SK-N-SH (cell line): ENCODE results near the gene USP2. TPM values are rescaled to one million over a fixed set of nuclear protein-coding genes. Genes with fewer than 3 reads are reported as not detected.

Source experiments
- CTCF ChIA-PET: fragments of 300-600, 350-600 bp; formaldehyde crosslinking; extraction: SDS; loops from one replicate; lab custom pipeline; 2021; lab: Yijun Ruan, JAX
- POLR2A ChIA-PET: fragments of 350-600 bp; sonication (Branson Sonifier 250); formaldehyde crosslinking; extraction: SDS; loops from one replicate; lab custom pipeline; 2020; ENCODE audit warnings: antibody characterized with exemption, inconsistent platforms; lab: Yijun Ruan, JAX
- DNase-seq: peaks from one replicate; pipeline ENCODE4 v3.0.0; 2012
- H2AFZ ChIP-seq: fragments of 200-600 bp; sonication (generic); 2 replicates; pipeline ENCODE4 v1.8.1; 2016; ENCODE audit warnings: antibody characterized with exemption, mild to moderate bottlenecking, low read depth
- H3F3A ChIP-seq: fragments of 200-600 bp; sonication (generic); replicated peaks from 2 replicates; pipeline ENCODE3; 2016; ENCODE audit warnings: antibody characterized with exemption, mild to moderate bottlenecking; ENCODE audit not compliant: insufficient read depth
- H3K27ac ChIP-seq, 2 experiments: fragments of 200-500 bp in 1 of 2; fragments of 200-600 bp in 1 of 2; sonication (Bioruptor generic) in 1 of 2; sonication (generic), shearing (Covaris generic) in 1 of 2; 2 replicates each; pipeline versions ENCODE4 v1.5.1 to v1.6.1; 2014 to 2016; ENCODE audit warnings: low read depth in 2 of 2, inconsistent platforms in 1 of 2, low read length in 1 of 2, mild to moderate bottlenecking in 1 of 2, mixed read lengths in 1 of 2
- H3K27me3 ChIP-seq: fragments of 200-600 bp; sonication (generic), shearing (Covaris generic); 2 replicates; pipeline ENCODE4 v1.6.1; 2016; ENCODE audit warnings: mixed run types; ENCODE audit not compliant: insufficient read depth
- H3K36me3 ChIP-seq, 2 experiments: fragments of 200-500 bp in 1 of 2; fragments of 200-600 bp in 1 of 2; sonication (Bioruptor generic) in 1 of 2; sonication (generic) in 1 of 2; replicated peaks in 1 of 2; 2 replicates each; pipeline versions ENCODE3 to v1.5.1; 2014 to 2016; ENCODE audit warnings: low read length in 1 of 2, mild to moderate bottlenecking in 1 of 2; ENCODE audit not compliant: insufficient read depth in 2 of 2, control insufficient read depth in 1 of 2
- H3K4me1 ChIP-seq, 2 experiments: fragments of 200-500 bp in 1 of 2; fragments of 200-600 bp in 1 of 2; sonication (Bioruptor generic) in 1 of 2; sonication (generic), shearing (Covaris generic) in 1 of 2; 2 replicates each; pipeline versions ENCODE4 v1.5.1 to v1.6.1; 2014 to 2016; ENCODE audit warnings: low read depth in 1 of 2, low read length in 1 of 2, mixed run types in 1 of 2; ENCODE audit not compliant: insufficient read depth in 2 of 2, control insufficient read depth in 1 of 2
- H3K4me2 ChIP-seq: fragments of 200-600 bp; sonication (generic), shearing (Covaris generic); 2 replicates; pipeline ENCODE4 v1.6.1; 2017; ENCODE audit warnings: mixed run types
- H3K4me3 ChIP-seq, 2 experiments: fragments of 200-500 bp in 1 of 2; fragments of 200-600 bp in 1 of 2; sonication (Bioruptor generic) in 1 of 2; sonication (generic), shearing (Covaris generic) in 1 of 2; 2 replicates each; pipeline versions ENCODE4 v1.5.1 to v1.8.1; 2014 to 2016; ENCODE audit warnings: low read depth in 2 of 2, inconsistent platforms in 1 of 2, low read length in 1 of 2, mild to moderate bottlenecking in 1 of 2, mixed read lengths in 1 of 2, moderate library complexity in 1 of 2
- H3K79me2 ChIP-seq: fragments of 200-600 bp; sonication (generic); 2 replicates; pipeline ENCODE4 v1.8.1; 2017; ENCODE audit warnings: mild to moderate bottlenecking; ENCODE audit not compliant: insufficient read depth
- H3K9ac ChIP-seq: fragments of 200-600 bp; sonication (generic); 2 replicates; pipeline ENCODE4 v1.6.1; 2017; ENCODE audit warnings: mixed run types
- H3K9me2 ChIP-seq: fragments of 200-600 bp; sonication (generic); 2 replicates; pipeline ENCODE4 v1.6.1; 2017; ENCODE audit warnings: mixed run types
- H3K9me3 ChIP-seq: fragments of 200-600 bp; sonication (generic); 2 replicates; pipeline ENCODE4 v1.6.1; 2017; ENCODE audit warnings: mixed run types, mild to moderate bottlenecking, moderate library complexity
- H4K20me1 ChIP-seq: fragments of 200-600 bp; sonication (generic); 2 replicates; pipeline ENCODE4 v1.6.1; 2017; ENCODE audit warnings: mild to moderate bottlenecking, mixed run types; ENCODE audit not compliant: insufficient read depth
- CHD2 ChIP-seq: fragments of 150-350 bp; IDR thresholded peaks from 2 replicates; pipeline ENCODE4 v1.6.1; 2018; ENCODE audit warnings: low read length; ENCODE audit not compliant: partially characterized antibody
- CTCF ChIP-seq: fragments of 200-600 bp; sonication (generic); IDR thresholded peaks from 2 replicates; pipeline ENCODE4 v1.6.1; 2017; ENCODE audit warnings: antibody characterized with exemption, mild to moderate bottlenecking, moderate library complexity
- FOSL2 ChIP-seq: IDR thresholded peaks from 2 replicates; pipeline ENCODE4 v1.4.0; 2012; ENCODE audit warnings: low read depth, mild to moderate bottlenecking, moderate library complexity, borderline replicate concordance
- GABPA ChIP-seq: IDR thresholded peaks from 2 replicates; pipeline ENCODE4 v1.4.0; 2012; ENCODE audit warnings: low read depth, mild to moderate bottlenecking
- GATA2 ChIP-seq: sonication (generic); formaldehyde crosslinking; IDR thresholded peaks from 2 replicates; pipeline ENCODE4 v1.5.0; 2020; ENCODE audit warnings: mild to moderate bottlenecking, missing genetic modification reagents
- JUND ChIP-seq: IDR thresholded peaks from 2 replicates; pipeline ENCODE4 v1.4.0; 2012
- MAX ChIP-seq: IDR thresholded peaks from 2 replicates; pipeline ENCODE4 v1.4.0; 2012; ENCODE audit warnings: low read depth
- PBX3 ChIP-seq: IDR thresholded peaks from 2 replicates; pipeline ENCODE4; 2012
- SIN3A ChIP-seq: IDR thresholded peaks from 2 replicates; pipeline ENCODE4 v1.6.1; 2012; ENCODE audit warnings: low read depth, mild to moderate bottlenecking, low read length, moderate library complexity, borderline replicate concordance
- SMC3 ChIP-seq: IDR thresholded peaks from 2 replicates; pipeline ENCODE4 v1.6.1; 2012; ENCODE audit warnings: low read depth, low read length, improper control_type of control experiment
- TAF1 ChIP-seq: IDR thresholded peaks from 2 replicates; pipeline ENCODE4 v1.6.1; 2012; ENCODE audit warnings: low read depth, mild to moderate bottlenecking, low read length, moderate library complexity, borderline replicate concordance
- TCF12 ChIP-seq: IDR thresholded peaks from 2 replicates; pipeline ENCODE4 v1.4.0; 2012
- WGBS: methylation state at CpG from one replicate; pipeline ENCODE4 v1.1.6; 2017; ENCODE audit warnings: low lambda C conversion rate; 5-methylcytosine and 5-hydroxymethylcytosine counted together
- polyA plus RNA-seq, 3 experiments: library from polyadenylated mRNA; depleted of rRNA; stranded (reverse); fragments of >200 nt; gene quantifications; 2 replicates each; pipeline ENCODE4 v1.2.3, GENCODE V29; 2012

Gene USP2
- polyA plus RNA-seq, 1 of the 3 experiments (the other 2 are of a cell fraction) = 0.97 TPM

- Histone ChIP-seq H3K27ac (no peak overlapping the region; a peak in 1 of 4 replicates), H3K27me3 (no peaks in the 10 kb centered on the region), H4K20me1 (no peaks in the 10 kb centered on the region), H3F3A (peaks cover 7% of the 10 kb centered on the region), H3K4me2 (no peak overlapping the region; the same call in 1 of the 2 replicates), H3K79me2 (no peaks in the 10 kb centered on the region), H3K9me3 (no peaks in the 10 kb centered on the region), H2AFZ (peak overlapping the region; percentile 62; the same call in 1 of the 2 replicates), H3K4me1 (peaks cover 12 to 31% of the 10 kb centered on the region in 2 experiments; a peak in 2 of 4 replicates), H3K9me2 (no peaks in the 10 kb centered on the region), H3K4me3 (no peak overlapping the region), H3K36me3 (no peaks in the 10 kb centered on the region), H3K9ac (no peak overlapping the region)
- WGBS = 77% methylated on average over 21 of the region's 22 CpGs
- ChIA-PET POLR2A (no interaction called here), CTCF (interaction anchor here (0.8 to 4.6 kb wide), 9 partner anchors 12 to 184 kb away, joined by 3 to 18 read pairs (median 4); partner anchors contain the start of gene CBL)
- peak; percentile 47 for DNase-seq
- TF ChIP-seq CHD2 = no peak
- no peak for TF ChIP-seq TAF1
- TF ChIP-seq PBX3 = no peak
- no peak for TF ChIP-seq GABPA
- no peak for TF ChIP-seq SIN3A
- TF ChIP-seq SMC3 = no peak
- no peak for TF ChIP-seq GATA2 (CRISPR knock-in tag)
- no peak for TF ChIP-seq JUND
- TF ChIP-seq MAX = no peak
- no peak for TF ChIP-seq FOSL2
- no peak for TF ChIP-seq CTCF
- TF ChIP-seq TCF12 = no peak
These were observed 63.0 kb downstream of the USP2 start for GRCh38 chr11:119318240-119319135.
